HEK293T (cell line): Measurements from ENCODE around the gene ATP6V0E2.

Experiments used
- CTCF ChIA-PET: fragments of 350-600 bp; formaldehyde crosslinking; extraction: SDS; loops from one replicate; lab custom pipeline; 2021; ENCODE audit warnings: antibody characterized with exemption, inconsistent platforms; lab: Yijun Ruan, JAX
- POLR2A ChIA-PET: fragments of 350-600 bp; formaldehyde crosslinking; extraction: SDS; loops from one replicate; lab custom pipeline; 2020; ENCODE audit warnings: antibody characterized with exemption, inconsistent platforms; lab: Yijun Ruan, JAX
- DNase-seq: peaks from one replicate; pipeline ENCODE4 v3.0.0; 2012; ENCODE audit warnings: mixed read lengths; ENCODE audit errors: extremely low spot score
- ARNT ChIP-seq: fragments of 450-650 bp; IDR thresholded peaks from 2 replicates; pipeline ENCODE4 v1.6.1; 2017; ENCODE audit warnings: mild to moderate bottlenecking
- BHLHE40 ChIP-seq: fragments of 450-650 bp; IDR thresholded peaks from 2 replicates; pipeline ENCODE4 v1.6.1; 2016; ENCODE audit warnings: mild to moderate bottlenecking, moderate library complexity, borderline replicate concordance
- CTBP1 ChIP-seq: fragments of 450-650 bp; IDR thresholded peaks from 2 replicates; pipeline ENCODE4 v1.6.1; 2016; ENCODE audit warnings: borderline replicate concordance
- ELF4 ChIP-seq: fragments of 450-650 bp; IDR thresholded peaks from 2 replicates; pipeline ENCODE4 v1.6.1; 2017; ENCODE audit warnings: antibody characterized with exemption
- FOXA1 ChIP-seq: fragments of 450-650 bp; IDR thresholded peaks from 2 replicates; pipeline ENCODE4 v1.6.1; 2016; ENCODE audit warnings: mild to moderate bottlenecking
- FOXK2 ChIP-seq: fragments of 450-650 bp; IDR thresholded peaks from 2 replicates; pipeline ENCODE4 v1.6.1; 2016; ENCODE audit warnings: mild to moderate bottlenecking
- FOXM1 ChIP-seq: fragments of 450-650 bp; IDR thresholded peaks from 2 replicates; pipeline ENCODE4 v1.6.1; 2017; ENCODE audit warnings: mild to moderate bottlenecking, borderline replicate concordance
- HDGF ChIP-seq: fragments of 450-650 bp; IDR thresholded peaks from 2 replicates; pipeline ENCODE4 v1.6.1; 2017; ENCODE audit warnings: antibody characterized with exemption, borderline replicate concordance
- L3MBTL2 ChIP-seq: fragments of 450-650 bp; conservative IDR thresholded peaks from 2 replicates; pipeline ENCODE4 v1.6.1; 2016; ENCODE audit warnings: mild to moderate bottlenecking
- LEF1 ChIP-seq: fragments of 450-650 bp; IDR thresholded peaks from 2 replicates; pipeline ENCODE4 v1.6.1; 2017; ENCODE audit warnings: mild to moderate bottlenecking, borderline replicate concordance
- NFRKB ChIP-seq: fragments of 450-650 bp; IDR thresholded peaks from 2 replicates; pipeline ENCODE4 v1.6.1; 2016; ENCODE audit warnings: mild to moderate bottlenecking, moderate library complexity
- SP1 ChIP-seq: fragments of 450-650 bp; IDR thresholded peaks from 2 replicates; pipeline ENCODE4 v1.6.1; 2017
- SUZ12 ChIP-seq: fragments of 450-650 bp; IDR thresholded peaks from 2 replicates; pipeline ENCODE4 v1.6.1; 2016; ENCODE audit warnings: mild to moderate bottlenecking
- TARDBP ChIP-seq: fragments of 450-650 bp; IDR thresholded peaks from 2 replicates; pipeline ENCODE4 v1.6.1; 2016
- ZNF384 ChIP-seq: fragments of 450-650 bp; IDR thresholded peaks from 2 replicates; pipeline ENCODE4 v1.6.1; 2016
- TF ChIP-seq, protein P1 (sequence below): fragments of 450-650 bp; IDR thresholded peaks from 2 replicates; pipeline ENCODE4 v1.6.1; 2016

ATP6V0E2 gene

GRCh38 chr7:149864023-149864422 is 9.7 kb upstream of the ATP6V0E2 start:
- ChIA-PET POLR2A (no interaction called here), CTCF (no interaction called here)
- TF ChIP-seq LEF1 (no peak), FOXM1 (no peak), ARNT (no peak), TARDBP (no peak), HDGF (no peak), BHLHE40 (no peak), ZNF384 (no peak), SP1 (no peak), ELF4 (no peak), NFRKB (no peak), FOXA1 (no peak), L3MBTL2 (no peak), CTBP1 (no peak), SUZ12 (no peak), FOXK2 (no peak)
- TF ChIP-seq, protein P1, sequence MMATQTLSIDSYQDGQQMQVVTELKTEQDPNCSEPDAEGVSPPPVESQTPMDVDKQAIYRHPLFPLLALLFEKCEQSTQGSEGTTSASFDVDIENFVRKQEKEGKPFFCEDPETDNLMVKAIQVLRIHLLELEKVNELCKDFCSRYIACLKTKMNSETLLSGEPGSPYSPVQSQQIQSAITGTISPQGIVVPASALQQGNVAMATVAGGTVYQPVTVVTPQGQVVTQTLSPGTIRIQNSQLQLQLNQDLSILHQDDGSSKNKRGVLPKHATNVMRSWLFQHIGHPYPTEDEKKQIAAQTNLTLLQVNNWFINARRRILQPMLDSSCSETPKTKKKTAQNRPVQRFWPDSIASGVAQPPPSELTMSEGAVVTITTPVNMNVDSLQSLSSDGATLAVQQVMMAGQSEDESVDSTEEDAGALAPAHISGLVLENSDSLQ = no peak
- DNase-seq = no peak

- no peak for TF ChIP-seq CTBP1
- TF ChIP-seq ELF4 = no peak
- no peak for TF ChIP-seq SUZ12
- TF ChIP-seq LEF1 = no peak
- no peak for TF ChIP-seq HDGF
- TF ChIP-seq ZNF384 = no peak
- no peak for TF ChIP-seq FOXK2
- no peak for TF ChIP-seq SP1
- TF ChIP-seq, protein P1 = no peak
- no peak for TF ChIP-seq BHLHE40
- no peak for TF ChIP-seq FOXA1
- no peak for TF ChIP-seq TARDBP
- TF ChIP-seq FOXM1 = no peak
- TF ChIP-seq NFRKB = no peak
- ChIA-PET CTCF (interaction anchor here (0.8 kb wide), 1 partner anchor 10 kb away, joined by 4 read pairs; no protein-coding TSS in a partner anchor), POLR2A (interaction anchor here (1.9 kb wide), 1 partner anchor 10 kb away, joined by 7 read pairs; no protein-coding TSS in a partner anchor)
- DNase-seq = no peak
These were observed 9.0 kb upstream of the ATP6V0E2 start for GRCh38 chr7:149864751-149865150.

- ChIA-PET POLR2A (interaction anchor here (0.6 to 1.9 kb wide), 3 partner anchors 11 to 1113 kb away, joined by 3 to 7 read pairs (median 4); no protein-coding TSS in a partner anchor), CTCF (interaction anchor here (0.8 kb wide), 1 partner anchor 11 kb away, joined by 4 read pairs; no protein-coding TSS in a partner anchor)
- no peak for TF ChIP-seq HDGF
- no peak for TF ChIP-seq L3MBTL2
- no peak for TF ChIP-seq ARNT
- TF ChIP-seq TARDBP = no peak
- TF ChIP-seq CTBP1 = no peak
- TF ChIP-seq FOXA1 = no peak
- no peak for TF ChIP-seq NFRKB
- no peak for TF ChIP-seq SUZ12
- no peak for TF ChIP-seq LEF1
- TF ChIP-seq SP1 = no peak
- TF ChIP-seq, protein P1 = no peak
- TF ChIP-seq ELF4 = no peak
- TF ChIP-seq FOXK2 = no peak
- TF ChIP-seq BHLHE40 = no peak
- no peak for TF ChIP-seq FOXM1
- TF ChIP-seq ZNF384 = no peak
These were observed 8.3 kb upstream of the ATP6V0E2 start for GRCh38 chr7:149865437-149865836.

GRCh38 chr7:149866139-149866778 is 7.5 kb upstream of the ATP6V0E2 start:
- CTCF ChIA-PET = no interaction called here

More at GRCh38 chr7:149865437-149865836, 8.3 kb upstream of the ATP6V0E2 start:
- no peak for DNase-seq

More at GRCh38 chr7:149866139-149866778, 7.5 kb upstream of the ATP6V0E2 start:
- POLR2A ChIA-PET = interaction anchor here (1.9 to 3.9 kb wide), 2 partner anchors 12 to 27 kb away, joined by 7 to 17 read pairs; partner anchors contain the start of gene ZNF862
- DNase-seq = no peak
- TF ChIP-seq BHLHE40 (no peak), SUZ12 (no peak), FOXA1 (no peak), ZNF384 (no peak), FOXM1 (no peak), ARNT (no peak), SP1 (no peak), NFRKB (no peak), ELF4 (no peak), HDGF (no peak), TARDBP (no peak), L3MBTL2 (no peak), CTBP1 (no peak)
- TF ChIP-seq, protein P1 = no peak
